ENCODE measurements around the gene TENT5C. TPM values are rescaled to one million over a fixed set of nuclear protein-coding genes. Genes with fewer than 3 reads are reported as not detected.

Gene TENT5C
- total and polyA plus RNA-seq, 9 of the 15 experiments (the other 6 are each of a cell fraction or from before 2014, with no cell fraction given): 1.8 to 7.7 (median 4.0) TPM

DNA sequence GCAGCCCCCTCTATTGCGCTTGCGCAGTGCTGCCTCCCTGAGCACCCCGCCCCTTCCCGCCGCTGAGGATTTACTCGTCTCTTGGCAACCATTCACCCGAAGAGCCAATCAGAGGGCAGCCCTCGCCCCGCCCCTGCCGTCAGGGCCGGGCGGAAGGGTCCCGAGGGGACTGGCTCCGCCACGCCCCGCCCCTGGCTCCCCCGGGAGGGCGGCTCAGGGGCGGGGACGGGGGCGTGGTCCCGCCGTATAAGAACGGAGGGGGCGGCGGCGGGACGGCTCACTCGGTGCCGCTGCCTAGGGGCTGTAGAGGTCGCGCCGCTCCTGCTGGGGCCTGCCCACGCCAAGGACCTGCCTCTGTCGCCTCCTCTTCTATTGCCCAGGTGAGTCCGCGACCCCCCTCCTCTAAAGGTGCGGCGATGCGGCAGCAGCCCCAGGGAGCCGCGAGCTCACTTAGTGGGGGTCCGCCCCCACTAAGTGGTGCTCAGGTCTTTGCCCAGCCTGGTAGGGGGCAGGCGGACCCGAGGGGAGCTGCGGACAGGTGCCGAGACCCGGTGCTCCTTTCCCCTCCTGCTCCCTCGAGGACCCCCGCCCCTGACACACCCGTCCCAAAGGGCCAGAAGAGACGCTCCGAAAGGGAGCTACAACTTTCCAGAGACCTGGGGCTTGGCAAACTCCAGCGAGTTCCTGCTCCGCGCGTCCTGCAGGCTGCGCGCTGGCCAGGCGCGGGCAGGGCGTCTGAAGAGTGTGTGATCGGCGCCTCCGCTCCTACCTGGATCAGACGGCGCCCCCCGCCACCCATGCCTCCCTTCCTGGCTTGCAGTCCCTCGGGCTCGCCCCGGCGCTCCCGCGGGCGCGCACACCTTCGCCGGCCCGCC, at the start of gene TENT5C (continued):
- TF ChIP-seq NR2C1 (IDR thresholded peaks at IDR 0.05): no peak
- no peak for TF ChIP-seq NR2C1 (tag; IDR thresholded peaks at IDR 0.05)
- 0 out of 2 replicates have a peak, but pooled peaks have one; percentile 84 for TF ChIP-seq RBM14 (IDR thresholded peaks at IDR 0.05; ENCODE audit: borderline replicate concordance, insufficient read depth, low read depth, low read length)
- TF ChIP-seq, protein P1, sequence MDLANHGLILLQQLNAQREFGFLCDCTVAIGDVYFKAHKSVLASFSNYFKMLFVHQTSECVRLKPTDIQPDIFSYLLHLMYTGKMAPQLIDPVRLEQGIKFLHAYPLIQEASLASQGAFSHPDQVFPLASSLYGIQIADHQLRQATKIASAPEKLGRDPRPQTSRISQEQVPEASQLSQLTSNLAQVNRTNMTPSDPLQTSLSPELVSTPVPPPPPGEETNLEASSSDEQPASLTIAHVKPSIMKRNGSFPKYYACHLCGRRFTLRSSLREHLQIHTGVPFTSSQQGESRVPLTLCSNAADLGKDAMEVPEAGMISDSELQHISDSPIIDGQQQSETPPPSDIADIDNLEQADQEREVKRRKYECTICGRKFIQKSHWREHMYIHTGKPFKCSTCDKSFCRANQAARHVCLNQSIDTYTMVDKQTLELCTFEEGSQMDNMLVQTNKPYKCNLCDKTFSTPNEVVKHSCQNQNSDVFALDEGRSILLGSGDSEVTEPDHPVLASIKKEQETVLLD (IDR thresholded peaks at IDR 0.05): peak; percentile 41
- TF ChIP-seq CHD2 (IDR thresholded peaks at IDR 0.05; ENCODE audit: low read depth, low read length): 0 out of 2 replicates have a peak, but pooled peaks have one; percentile 6
- no peak for TF ChIP-seq ATF1 (CRISPR knock-in tag; IDR thresholded peaks at IDR 0.05)
- peak; percentile 62 for TF ChIP-seq ATF1 (tag; IDR thresholded peaks at IDR 0.05)
- TF ChIP-seq, protein P2, sequence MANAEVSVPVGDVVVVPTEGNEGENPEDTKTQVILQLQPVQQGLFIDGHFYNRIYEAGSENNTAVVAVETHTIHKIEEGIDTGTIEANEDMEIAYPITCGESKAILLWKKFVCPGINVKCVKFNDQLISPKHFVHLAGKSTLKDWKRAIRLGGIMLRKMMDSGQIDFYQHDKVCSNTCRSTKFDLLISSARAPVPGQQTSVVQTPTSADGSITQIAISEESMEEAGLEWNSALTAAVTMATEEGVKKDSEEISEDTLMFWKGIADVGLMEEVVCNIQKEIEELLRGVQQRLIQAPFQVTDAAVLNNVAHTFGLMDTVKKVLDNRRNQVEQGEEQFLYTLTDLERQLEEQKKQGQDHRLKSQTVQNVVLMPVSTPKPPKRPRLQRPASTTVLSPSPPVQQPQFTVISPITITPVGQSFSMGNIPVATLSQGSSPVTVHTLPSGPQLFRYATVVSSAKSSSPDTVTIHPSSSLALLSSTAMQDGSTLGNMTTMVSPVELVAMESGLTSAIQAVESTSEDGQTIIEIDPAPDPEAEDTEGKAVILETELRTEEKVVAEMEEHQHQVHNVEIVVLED (CRISPR knock-in tag; IDR thresholded peaks at IDR 0.05): 0 out of 2 replicates have a peak, but pooled peaks have one; percentile 18
- peak; percentile 99 for TF ChIP-seq MTA3 (IDR thresholded peaks at IDR 0.05; ENCODE audit: borderline replicate concordance)
- peak; percentile 88 for TF ChIP-seq BMI1 (IDR thresholded peaks at IDR 0.05; ENCODE audit: low read length)
- TF ChIP-seq XRCC3 (IDR thresholded peaks at IDR 0.05): no peak
- TF ChIP-seq, protein P3, sequence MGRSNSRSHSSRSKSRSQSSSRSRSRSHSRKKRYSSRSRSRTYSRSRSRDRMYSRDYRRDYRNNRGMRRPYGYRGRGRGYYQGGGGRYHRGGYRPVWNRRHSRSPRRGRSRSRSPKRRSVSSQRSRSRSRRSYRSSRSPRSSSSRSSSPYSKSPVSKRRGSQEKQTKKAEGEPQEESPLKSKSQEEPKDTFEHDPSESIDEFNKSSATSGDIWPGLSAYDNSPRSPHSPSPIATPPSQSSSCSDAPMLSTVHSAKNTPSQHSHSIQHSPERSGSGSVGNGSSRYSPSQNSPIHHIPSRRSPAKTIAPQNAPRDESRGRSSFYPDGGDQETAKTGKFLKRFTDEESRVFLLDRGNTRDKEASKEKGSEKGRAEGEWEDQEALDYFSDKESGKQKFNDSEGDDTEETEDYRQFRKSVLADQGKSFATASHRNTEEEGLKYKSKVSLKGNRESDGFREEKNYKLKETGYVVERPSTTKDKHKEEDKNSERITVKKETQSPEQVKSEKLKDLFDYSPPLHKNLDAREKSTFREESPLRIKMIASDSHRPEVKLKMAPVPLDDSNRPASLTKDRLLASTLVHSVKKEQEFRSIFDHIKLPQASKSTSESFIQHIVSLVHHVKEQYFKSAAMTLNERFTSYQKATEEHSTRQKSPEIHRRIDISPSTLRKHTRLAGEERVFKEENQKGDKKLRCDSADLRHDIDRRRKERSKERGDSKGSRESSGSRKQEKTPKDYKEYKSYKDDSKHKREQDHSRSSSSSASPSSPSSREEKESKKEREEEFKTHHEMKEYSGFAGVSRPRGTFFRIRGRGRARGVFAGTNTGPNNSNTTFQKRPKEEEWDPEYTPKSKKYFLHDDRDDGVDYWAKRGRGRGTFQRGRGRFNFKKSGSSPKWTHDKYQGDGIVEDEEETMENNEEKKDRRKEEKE (IDR thresholded peaks at IDR 0.05; ENCODE audit: borderline replicate concordance in 1 of 2, control insufficient read depth in 1 of 2, low read depth in 2 of 2, low read length in 1 of 2): no peak
- TF ChIP-seq, protein P4, sequence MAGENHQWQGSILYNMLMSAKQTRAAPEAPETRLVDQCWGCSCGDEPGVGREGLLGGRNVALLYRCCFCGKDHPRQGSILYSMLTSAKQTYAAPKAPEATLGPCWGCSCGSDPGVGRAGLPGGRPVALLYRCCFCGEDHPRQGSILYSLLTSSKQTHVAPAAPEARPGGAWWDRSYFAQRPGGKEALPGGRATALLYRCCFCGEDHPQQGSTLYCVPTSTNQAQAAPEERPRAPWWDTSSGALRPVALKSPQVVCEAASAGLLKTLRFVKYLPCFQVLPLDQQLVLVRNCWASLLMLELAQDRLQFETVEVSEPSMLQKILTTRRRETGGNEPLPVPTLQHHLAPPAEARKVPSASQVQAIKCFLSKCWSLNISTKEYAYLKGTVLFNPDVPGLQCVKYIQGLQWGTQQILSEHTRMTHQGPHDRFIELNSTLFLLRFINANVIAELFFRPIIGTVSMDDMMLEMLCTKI (IDR thresholded peaks at IDR 0.05; ENCODE audit: partially characterized antibody): no peak
- TF ChIP-seq SRSF9 (IDR thresholded peaks at IDR 0.05; ENCODE audit: borderline replicate concordance, low read depth, low read length): no peak
- TF ChIP-seq ZZZ3 (IDR thresholded peaks at IDR 0.05): no peak
- TF ChIP-seq RCOR1 (IDR thresholded peaks at IDR 0.05; ENCODE audit: borderline replicate concordance in 1 of 2, low read depth in 2 of 2, low read length in 2 of 2): 0 out of 4 replicates have a peak, but pooled peaks of 1 of the 2 experiments have one; percentile 35
- no peak for TF ChIP-seq ZC3H8 (IDR thresholded peaks at IDR 0.05)
- TF ChIP-seq ZNF830 (CRISPR knock-in tag; IDR thresholded peaks at IDR 0.05): no peak
- TF ChIP-seq KAT2B (IDR thresholded peaks at IDR 0.05; ENCODE audit: low read depth, low read length): no peak
- TF ChIP-seq MTA1 (IDR thresholded peaks at IDR 0.05; ENCODE audit: borderline replicate concordance): 0 out of 2 replicates have a peak, but pooled peaks have one; percentile 60
- TF ChIP-seq HEY1 (CRISPR knock-in tag; IDR thresholded peaks at IDR 0.05; ENCODE audit: borderline replicate concordance): no peak

All from K562 (cell line).